Measurements from ENCODE around the gene NFIX.

- TF ChIP-seq POLR2A (IDR thresholded peaks at IDR 0.05) (no peak), CTCF (IDR thresholded peaks at IDR 0.05) (no peak)
Observed at GRCh38 chr19:13072188-13072908, 77.1 kb downstream of the NFIX start.

All from ovary (tissue), 3 donors.